H1 (cell line): ENCODE measurements around the gene MPP2. TPM values are rescaled to one million over a fixed set of nuclear protein-coding genes. Genes with fewer than 3 reads are reported as not detected.

ENCODE experiments used
- CTCF ChIA-PET: fragments of 300-600 bp; sonication (Branson Sonifier 250); formaldehyde crosslinking; loops from one replicate; lab custom pipeline; 2021; ENCODE audit not compliant: partially characterized antibody; lab: Charles Lee
- POLR2A ChIA-PET: fragments of 300-600 bp; sonication (Branson Sonifier 250); formaldehyde crosslinking; loops from one replicate; lab custom pipeline; 2021; ENCODE audit warnings: inconsistent platforms; ENCODE audit not compliant: partially characterized antibody; lab: Charles Lee
- DNase-seq, 2 experiments: peaks; one replicate each; pipeline versions ENCODE4 v3.0.0 to v3.0.0-alpha.2; 2010 to 2022; ENCODE audit warnings: low spot score in 2 of 2, low read depth in 1 of 2, mixed read lengths in 1 of 2
- FAIRE-seq: peaks from 2 replicates; lab custom pipeline; 2011; peaks lifted over from hg19 to GRCh38; lab: Jason Lieb, UNC
- H2AFZ ChIP-seq: 2 replicates; pipeline ENCODE4 v1.8.1; 2012; ENCODE audit warnings: low read length, inconsistent platforms
- H2AK5ac ChIP-seq: 2 replicates; pipeline ENCODE4 v1.6.1; 2013; ENCODE audit warnings: low read depth, low read length
- H2BK120ac ChIP-seq: replicated peaks from 2 replicates; pipeline ENCODE3; 2013; ENCODE audit warnings: low read depth, low read length, inconsistent platforms
- H2BK12ac ChIP-seq: 2 replicates; pipeline ENCODE4 v1.6.1; 2013; ENCODE audit warnings: low read depth, low read length
- H2BK15ac ChIP-seq: 2 replicates; pipeline ENCODE4 v1.6.1; 2013; ENCODE audit warnings: low read length
- H2BK20ac ChIP-seq: 2 replicates; pipeline ENCODE4 v1.6.1; 2013; ENCODE audit warnings: low read length
- H2BK5ac ChIP-seq: 2 replicates; pipeline ENCODE4 v1.6.1; 2013; ENCODE audit warnings: low read depth, low read length
- H3K14ac ChIP-seq: 2 replicates; pipeline ENCODE4 v1.6.1; 2013; ENCODE audit warnings: inconsistent platforms; ENCODE audit not compliant: insufficient read length
- H3K18ac ChIP-seq: 2 replicates; pipeline ENCODE4 v1.6.1; 2013; ENCODE audit warnings: low read length; ENCODE audit errors: extremely low read depth
- H3K23ac ChIP-seq: 2 replicates; pipeline ENCODE4 v1.6.1; 2013; ENCODE audit warnings: inconsistent platforms; ENCODE audit not compliant: insufficient read length
- H3K23me2 ChIP-seq: 2 replicates; pipeline ENCODE4 v1.6.1; 2013; ENCODE audit warnings: low read depth, low read length
- H3K27ac ChIP-seq: 2 replicates; pipeline ENCODE4 v1.6.1; 2011; ENCODE audit warnings: low read depth, low read length, inconsistent platforms
- H3K27me3 ChIP-seq, 4 experiments: replicated peaks in 1 of 4; 1 replicate in 1 of 4; 2 replicates in 3 of 4; pipeline versions ENCODE4 v1.6.1 to v1.8.1; 2011 to 2013; ENCODE audit warnings: low read length in 3 of 4, mild to moderate bottlenecking in 3 of 4, inconsistent platforms in 2 of 4, mixed read lengths in 2 of 4, moderate library complexity in 1 of 4; ENCODE audit not compliant: control insufficient read depth in 3 of 4, insufficient read depth in 3 of 4; ENCODE audit errors: extremely low read depth in 1 of 4
- H3K36me3 ChIP-seq, 4 experiments: 2 replicates each; pipeline versions ENCODE4 v1.6.1 to v1.8.1; 2011 to 2013; ENCODE audit warnings: mild to moderate bottlenecking in 4 of 4, low read length in 3 of 4, moderate library complexity in 2 of 4, control low read depth in 1 of 4, inconsistent platforms in 1 of 4; ENCODE audit not compliant: insufficient read depth in 4 of 4, control insufficient read depth in 2 of 4
- H3K4ac ChIP-seq: replicated peaks from 2 replicates; pipeline ENCODE3; 2013; ENCODE audit warnings: low read length, low read depth, mixed read lengths, inconsistent platforms; ENCODE audit not compliant: insufficient read length
- H3K4me1 ChIP-seq, 4 experiments: replicated peaks in 1 of 4; 1 replicate in 1 of 4; 2 replicates in 3 of 4; pipeline versions ENCODE4 v1.6.1 to v1.8.1; 2011 to 2013; ENCODE audit warnings: low read length in 3 of 4, inconsistent platforms in 2 of 4, mixed read lengths in 1 of 4; ENCODE audit not compliant: insufficient read depth in 4 of 4, control insufficient read depth in 3 of 4
- H3K4me2 ChIP-seq, 2 experiments: 2 replicates each; pipeline versions ENCODE4 v1.6.1 to v1.8.1; 2011 to 2013; ENCODE audit warnings: low read depth in 2 of 2, low read length in 2 of 2, control low read depth in 1 of 2, inconsistent platforms in 1 of 2, mild to moderate bottlenecking in 1 of 2; ENCODE audit not compliant: insufficient read depth in 1 of 2
- H3K4me3 ChIP-seq, 4 experiments: fragments of 200-600, 300-600 bp in 1 of 4; sonication (generic), shearing (Covaris generic), sonication (Bioruptor Twin) in 1 of 4; 2 replicates each; pipeline versions ENCODE4 v1.5.1 to v1.8.1; 2011 to 2016; ENCODE audit warnings: low read length in 4 of 4, low read depth in 3 of 4, control low read depth in 2 of 4, inconsistent platforms in 2 of 4, mild to moderate bottlenecking in 2 of 4, mixed read lengths in 1 of 4, moderate library complexity in 1 of 4; ENCODE audit not compliant: insufficient read depth in 2 of 4; ENCODE audit errors: extremely low read depth in 1 of 4
- H3K56ac ChIP-seq: replicated peaks from 2 replicates; pipeline ENCODE3; 2013; ENCODE audit warnings: low read depth, mild to moderate bottlenecking, mixed read lengths, low read length, inconsistent platforms; ENCODE audit not compliant: insufficient read length
- H3K79me1 ChIP-seq: 2 replicates; pipeline ENCODE4 v1.6.1; 2013; ENCODE audit warnings: low read depth, low read length, control low read depth
- H3K79me2 ChIP-seq, 2 experiments: 2 replicates each; pipeline versions ENCODE4 v1.6.1 to v1.8.1; 2012 to 2013; ENCODE audit warnings: low read length in 2 of 2, mild to moderate bottlenecking in 2 of 2, inconsistent platforms in 1 of 2; ENCODE audit not compliant: insufficient read depth in 2 of 2, control insufficient read depth in 1 of 2
- H3K9ac ChIP-seq, 4 experiments: replicated peaks in 1 of 4; 1 replicate in 1 of 4; 2 replicates in 3 of 4; pipeline versions ENCODE4 v1.6.1 to v1.8.1; 2011 to 2013; ENCODE audit warnings: low read depth in 3 of 4, low read length in 3 of 4, control low read depth in 2 of 4, mild to moderate bottlenecking in 2 of 4, moderate library complexity in 2 of 4, inconsistent platforms in 1 of 4; ENCODE audit errors: extremely low read depth in 1 of 4
- H3K9me3 ChIP-seq, 2 experiments: 2 replicates each; pipeline versions ENCODE4 v1.6.1 to v1.8.1; 2012 to 2013; ENCODE audit warnings: mild to moderate bottlenecking in 2 of 2, moderate library complexity in 2 of 2, control low read depth in 1 of 2, inconsistent platforms in 1 of 2, low read depth in 1 of 2, low read length in 1 of 2, mixed read lengths in 1 of 2; ENCODE audit not compliant: insufficient read depth in 2 of 2
- H4K20me1 ChIP-seq, 2 experiments: replicated peaks in 1 of 2; 2 replicates each; pipeline versions ENCODE3 to v1.8.1; 2011 to 2013; ENCODE audit warnings: inconsistent platforms in 2 of 2, low read length in 2 of 2, mild to moderate bottlenecking in 1 of 2; ENCODE audit not compliant: insufficient read depth in 2 of 2, control insufficient read depth in 1 of 2
- H4K5ac ChIP-seq: 2 replicates; pipeline ENCODE4 v1.6.1; 2013; ENCODE audit warnings: low read length, low read depth, mixed read lengths, inconsistent platforms; ENCODE audit not compliant: insufficient read length
- H4K8ac ChIP-seq: 2 replicates; pipeline ENCODE4 v1.8.0; 2013; ENCODE audit warnings: mild to moderate bottlenecking, moderate library complexity, low read length, inconsistent platforms; ENCODE audit not compliant: insufficient read depth; ENCODE audit errors: extremely low read depth
- H4K91ac ChIP-seq: replicated peaks from 2 replicates; pipeline ENCODE3; 2013; ENCODE audit warnings: low read length, mixed read lengths, inconsistent platforms; ENCODE audit not compliant: insufficient read length
- CREB1 ChIP-seq: IDR thresholded peaks from 2 replicates; pipeline ENCODE4 v1.6.1; 2012; ENCODE audit warnings: inconsistent platforms
- E2F6 ChIP-seq: IDR thresholded peaks from 2 replicates; pipeline ENCODE4 v1.6.1; 2012; ENCODE audit warnings: inconsistent platforms
- GTF2F1 ChIP-seq: IDR thresholded peaks from 2 replicates; pipeline ENCODE4 v1.6.1; 2012; ENCODE audit warnings: low read depth, low read length, improper control_type of control experiment, borderline replicate concordance
- JUN ChIP-seq: IDR thresholded peaks from 2 replicates; pipeline ENCODE4 v1.6.1; 2011; ENCODE audit warnings: low read depth, mild to moderate bottlenecking, improper control_type of control experiment, low read length
- POU5F1 ChIP-seq: IDR thresholded peaks from 2 replicates; pipeline ENCODE4 v1.6.1; 2011; ENCODE audit warnings: low read depth, mild to moderate bottlenecking, low read length, moderate library complexity
- SRF ChIP-seq: IDR thresholded peaks from 2 replicates; pipeline ENCODE4 v1.6.1; 2011; ENCODE audit warnings: mild to moderate bottlenecking, low read depth, low read length, moderate library complexity
- WGBS, 2 experiments: shearing (Covaris generic) in 1 of 2; methylation state at CpG; one replicate each; pipeline versions ENCODE4 v1.1.6 to v1.1.7; 2013 to 2015; ENCODE audit warnings: low lambda C conversion rate in 2 of 2, mixed read lengths in 2 of 2, inconsistent platforms in 1 of 2, low coverage in 1 of 2, missing lambda C conversion rate in 1 of 2; ENCODE audit not compliant: insufficient replicate concordance in 2 of 2, insufficient coverage in 1 of 2, insufficient read length in 1 of 2; ENCODE audit errors: extremely low coverage in 1 of 2, missing lambda C conversion rate in 1 of 2; 5-methylcytosine and 5-hydroxymethylcytosine counted together
- polyA plus RNA-seq, 7 experiments: library from polyadenylated mRNA; depleted of rRNA in 3 of 7; stranded (reverse) in 5 of 7; unstranded in 2 of 7; fragments of >200 nt in 5 of 7; fragments of 200-250 nt in 2 of 7; gene quantifications; 1 replicate in 5 of 7; 2 replicates in 1 of 7; 4 replicates in 1 of 7; pipeline versions ENCODE4 v1.2.1 to v1.2.3, GENCODE V29; 2011 to 2013; ENCODE audit warnings: missing spikeins in 2 of 7, mixed read lengths in 2 of 7
- total RNA-seq: library from RNA; stranded (reverse); fragmentation: NEBNext Ultra II Directional; extraction: Animal tissue kit (Norgen Biotek cat#: 25700); gene quantifications from 2 replicates; pipeline ENCODE4 v1.2.1, GENCODE V29; 2021

Gene MPP2
- total and polyA plus RNA-seq, 2 of the 8 experiments (the other 6 are each of a cell fraction or from before 2014, with no cell fraction given): 30.9 to 34.1 TPM

- H3K23ac ChIP-seq: no peak overlapping the region
- no peak overlapping the region for H2AK5ac ChIP-seq
- no peak overlapping the region for H3K14ac ChIP-seq
- H2AFZ ChIP-seq: no peak overlapping the region
- no peak overlapping the region for H2BK15ac ChIP-seq
- no peak overlapping the region for H2BK20ac ChIP-seq
- no peaks in the 10 kb centered on the region for H3K9me3 ChIP-seq
- H3K79me1 ChIP-seq: no peaks in the 10 kb centered on the region
- ChIA-PET POLR2A (no interaction called here), CTCF (interaction anchor here (0.6 to 2.0 kb wide), 5 partner anchors 11 to 62 kb away, joined by 3 to 9 read pairs (median 5); no protein-coding TSS in a partner anchor)
- H2BK12ac ChIP-seq: no peak overlapping the region
- no peak overlapping the region for H2BK120ac ChIP-seq
- peaks cover 0 to 17% (median 7%) of the 10 kb centered on the region in 4 experiments; a peak in 6 of 7 replicates for H3K27me3 ChIP-seq
- no peak overlapping the region for H3K9ac ChIP-seq
- H3K18ac ChIP-seq: no peak overlapping the region
- no peak overlapping the region for H4K8ac ChIP-seq
- H3K56ac ChIP-seq: no peak overlapping the region
- no peaks in the 10 kb centered on the region for H3K23me2 ChIP-seq
- H3K4me2 ChIP-seq: no peak overlapping the region
- H2BK5ac ChIP-seq: no peak overlapping the region
- FAIRE-seq: no peak
- H3K79me2 ChIP-seq: no peaks in the 10 kb centered on the region
- H3K36me3 ChIP-seq: no peaks in the 10 kb centered on the region
- DNase-seq: no peak
- no peak overlapping the region for H3K4me3 ChIP-seq
- no peak overlapping the region for H3K27ac ChIP-seq
- no peak overlapping the region for H4K91ac ChIP-seq
- peaks cover 0 to 10% (median 5%) of the 10 kb centered on the region in 4 experiments; a peak in 4 of 7 replicates for H3K4me1 ChIP-seq
- no peak overlapping the region for H3K4ac ChIP-seq
- no peak overlapping the region for H4K5ac ChIP-seq
- WGBS, 2 experiments: 88% methylated on average over 10 of the region's 10 CpGs; no CpG with 5 or more reads in 1 of the 2 experiments
- H4K20me1 ChIP-seq: no peaks in the 10 kb centered on the region
- TF ChIP-seq JUN (no peak), POU5F1 (no peak), CREB1 (no peak), GTF2F1 (no peak), SRF (no peak), E2F6 (no peak)
Observed at GRCh38 chr17:43932357-43932756, 25.0 kb upstream of the MPP2 start.
